Fibroblast of villous mesenchyme (primary cell): ENCODE data around the gene MAP7. TPM values are rescaled to one million over a fixed set of nuclear protein-coding genes. Genes with fewer than 3 reads are reported as not detected.

ENCODE experiments used
- DNase-seq: peaks from one replicate; pipeline ENCODE4 v3.0.0-alpha.2; 2010; ENCODE audit warnings: low read depth
- H3K4me3 ChIP-seq: 2 replicates; pipeline ENCODE4 v1.5.1; 2011; ENCODE audit warnings: low read depth, mild to moderate bottlenecking, low read length
- CTCF ChIP-seq: IDR thresholded peaks from 2 replicates; pipeline ENCODE4 v1.5.1; 2012; ENCODE audit warnings: low read depth, mild to moderate bottlenecking, low read length; ENCODE audit not compliant: insufficient read depth
- total RNA-seq: library from RNA; depleted of rRNA; stranded (reverse); fragments of >200 nt; gene quantifications from 2 replicates; pipeline ENCODE4 v1.2.3, GENCODE V29; 2012

The MAP7 gene
- total RNA-seq, 1 donor: 1.3 TPM

DNA sequence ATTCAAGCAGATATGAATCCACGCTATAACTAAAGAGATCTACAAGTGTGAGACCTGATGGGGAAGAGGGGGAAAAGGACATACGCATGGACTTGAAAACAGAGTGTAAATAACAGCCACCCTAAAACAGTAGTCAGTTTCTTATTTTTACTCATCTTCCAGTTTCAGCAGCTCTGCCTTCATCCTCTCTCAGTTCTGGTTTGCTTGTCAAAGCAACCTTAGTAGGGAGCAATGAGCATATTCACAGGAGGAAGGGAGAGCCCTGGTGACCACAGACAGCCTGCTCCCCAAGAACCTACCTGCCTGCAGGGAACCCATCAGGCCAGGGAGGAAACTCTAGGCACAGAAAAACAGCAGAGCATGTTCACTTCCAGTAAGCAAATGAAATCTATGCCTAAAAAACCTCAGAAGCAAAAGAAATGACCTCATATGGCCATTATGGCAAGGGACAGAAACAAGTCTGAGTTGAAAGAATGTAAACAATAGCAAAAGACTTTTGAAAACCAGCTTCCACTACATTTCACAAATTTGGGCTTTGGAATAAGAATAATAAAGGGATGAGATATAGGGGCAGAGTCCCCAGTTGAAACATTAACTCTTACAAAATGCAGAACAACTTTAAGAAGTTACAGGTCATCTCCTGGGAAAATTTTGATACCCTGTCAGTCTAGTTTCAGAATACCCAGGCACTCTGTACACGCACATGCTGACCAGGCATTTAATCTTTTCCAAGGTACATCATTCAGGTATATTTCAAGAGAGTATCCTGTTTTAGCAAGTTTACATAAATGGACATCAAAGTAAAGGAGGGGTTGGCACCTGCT lies 139.8 kb downstream of the MAP7 start:
- no peak for TF ChIP-seq CTCF
- DNase-seq: peak; percentile 62
- H3K4me3 ChIP-seq: no peak overlapping the region

DNA sequence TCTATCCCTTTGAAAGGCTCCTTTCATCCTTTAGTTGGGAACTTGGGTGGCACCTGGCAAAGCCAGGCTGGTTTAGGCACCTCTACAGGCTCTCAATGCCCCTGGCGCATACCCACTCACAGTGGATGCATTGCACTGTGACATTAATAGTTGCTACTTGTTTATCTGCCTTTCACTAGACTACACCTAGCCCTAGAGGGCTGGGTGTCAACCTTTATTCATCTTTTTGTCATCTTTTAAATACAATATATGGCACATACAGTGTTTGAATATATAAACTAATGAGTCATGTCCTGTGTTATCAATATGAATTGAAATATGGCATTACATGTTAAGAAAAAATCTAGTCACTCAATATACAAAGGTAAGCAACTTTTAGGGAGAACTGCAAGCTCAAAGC lies 140.6 kb downstream of the MAP7 start:
- DNase-seq: no peak

GRCh38 chr6:136408204-136408603 lies 142.0 kb downstream of the MAP7 start:
- TF ChIP-seq CTCF: no peak
- H3K4me3 ChIP-seq: no peak overlapping the region
- peak; percentile 60 for DNase-seq

More for the DNA sequence above, 140.6 kb downstream of the MAP7 start:
- no peak for TF ChIP-seq CTCF
- H3K4me3 ChIP-seq: no peak overlapping the region

DNA sequence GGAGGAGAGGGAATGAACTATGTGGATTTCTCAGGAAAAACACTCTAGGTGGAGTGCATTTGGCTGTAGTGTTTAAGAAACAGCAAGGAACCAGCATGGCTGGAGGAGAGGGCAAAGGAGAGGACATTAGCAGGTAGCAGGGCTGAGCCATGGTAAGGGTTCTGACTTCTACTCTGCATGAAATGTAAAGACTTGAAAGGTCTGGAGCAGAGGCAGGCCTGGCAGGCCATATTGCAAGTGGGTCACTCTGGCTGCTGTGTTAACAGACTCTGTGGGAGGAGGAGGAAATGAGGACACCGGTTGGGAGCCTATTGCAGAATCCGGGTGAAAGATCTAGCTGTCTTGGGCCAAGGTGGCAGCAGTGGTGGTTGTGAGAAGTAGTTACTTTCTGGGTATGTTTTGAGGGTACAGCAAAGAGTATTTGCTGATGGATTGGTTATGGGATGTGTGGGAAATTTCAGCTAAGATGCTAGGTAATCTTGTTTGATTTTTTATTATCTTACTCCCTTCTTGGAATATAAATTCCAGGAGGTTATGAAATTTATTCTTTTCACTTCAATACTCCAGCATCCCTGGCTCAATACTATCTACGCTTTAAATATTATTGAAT lies 144.7 kb downstream of the MAP7 start:
- TF ChIP-seq CTCF: no peak
- peak; percentile 30 for DNase-seq
- no peak overlapping the region for H3K4me3 ChIP-seq

GRCh38 chr6:136404627-136405419 lies 145.4 kb downstream of the MAP7 start:
- H3K4me3 ChIP-seq: no peak overlapping the region
- no peak for DNase-seq
- no peak for TF ChIP-seq CTCF

DNA sequence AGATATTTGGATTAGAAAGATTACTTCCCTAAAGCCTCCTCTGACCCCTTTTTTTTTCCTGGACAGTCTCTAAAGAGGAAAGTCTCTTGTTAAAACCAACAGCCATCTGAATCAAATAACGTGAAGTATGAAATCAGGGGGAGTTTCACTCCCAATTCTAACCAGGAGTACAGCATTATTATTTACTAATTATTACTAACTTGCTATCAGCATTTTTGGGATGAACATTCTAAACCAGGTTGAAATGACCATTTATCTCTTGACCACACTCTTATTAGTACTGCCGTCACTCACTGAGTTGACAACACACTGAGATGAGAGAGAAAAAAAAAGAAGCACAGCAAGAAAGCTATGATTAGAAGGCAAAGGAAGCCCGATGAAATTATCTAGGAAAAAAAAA lies 146.2 kb downstream of the MAP7 start:
- H3K4me3 ChIP-seq: no peak overlapping the region
- no peak for TF ChIP-seq CTCF
- DNase-seq: no peak
